ENCODE data around the gene AFG3L2.
"Not testable (repeated sequence)": the region's sequence is repeated elsewhere in the genome, so short reads cannot be mapped to it uniquely, and the experiment has no call there.

DNA sequence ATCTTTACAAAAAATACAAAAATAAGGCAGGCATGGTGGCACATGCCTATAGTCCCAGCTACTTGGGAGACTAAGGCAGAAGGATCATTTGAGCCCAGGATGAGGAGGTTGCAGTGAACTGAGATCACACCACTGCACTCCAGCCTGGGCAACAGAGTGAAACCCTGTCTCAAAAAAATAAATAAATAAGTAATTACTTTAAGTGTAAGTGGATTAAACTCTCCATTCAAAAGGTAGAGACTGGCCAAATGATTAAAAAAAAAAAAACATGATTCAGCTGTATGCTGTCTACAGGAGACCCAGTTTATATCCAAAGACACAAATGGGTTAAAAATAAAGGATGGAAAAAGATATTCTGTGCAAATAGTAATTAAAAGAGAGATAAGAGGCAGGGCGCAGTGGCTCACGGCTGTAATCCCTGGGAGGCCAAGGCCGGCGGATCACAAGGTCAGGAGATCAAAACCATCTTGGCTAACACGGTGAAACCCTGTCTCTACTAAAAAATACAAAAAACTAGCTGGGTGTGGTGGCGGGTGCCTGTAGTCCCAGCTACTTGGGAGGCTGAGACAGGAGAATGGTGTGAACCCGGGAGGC is 5.3 kb upstream of the AFG3L2 start:
- not testable (repeated sequence) for TF ChIP-seq CTCF (IDR thresholded peaks at IDR 0.05; ENCODE audit: low read length); EZH2 (IDR thresholded peaks at IDR 0.05; ENCODE audit: borderline replicate concordance, low read length)

Measured in OCI-LY1 (cell line).